Colonic mucosa (tissue), 4 donors: ENCODE data around the gene CERT1. TPM values are rescaled to one million over a fixed set of nuclear protein-coding genes. Genes with fewer than 3 reads are reported as not detected.

Experiments
- DNase-seq: peaks from one replicate; pipeline ENCODE4 v3.0.0-alpha.2; 2020
- H3K27ac ChIP-seq: fragments of 200-600 bp; one replicate; pipeline ENCODE4 v1.8.0; 2021
- H3K27me3 ChIP-seq: fragments of 200-600 bp; one replicate; pipeline ENCODE4 v1.8.0; 2021
- H3K36me3 ChIP-seq: fragments of 200-600 bp; one replicate; pipeline ENCODE4 v1.8.0; 2021
- H3K4me1 ChIP-seq: fragments of 200-600 bp; one replicate; pipeline ENCODE4 v1.8.0; 2021; ENCODE audit warnings: mild to moderate bottlenecking
- H3K4me3 ChIP-seq: fragments of 200-600 bp; one replicate; pipeline ENCODE4 v1.8.0; 2021
- H3K9ac ChIP-seq, 2 donors: one replicate each; pipeline ENCODE4 v1.7.0; 2013; ENCODE audit warnings: control low read depth in 2 of 2, low read depth in 2 of 2, low read length in 2 of 2
- H3K9me3 ChIP-seq: fragments of 200-600 bp; one replicate; pipeline ENCODE4 v1.8.0; 2021
- intact Hi-C: fragments of 100-400 bp; cut with DNase I; formaldehyde crosslinking; loops from one replicate; pipeline ENCODE4 v1.14.1; 2022
- total RNA-seq, 2 donors: library from RNA; stranded (reverse); fragmentation: NEBNext Ultra II Directional in 1 of 2; extraction: Animal tissue kit (Norgen Biotek cat#: 25700) in 1 of 2; gene quantifications; one replicate each; pipeline ENCODE4 v1.2.1, GENCODE V29; 2021
- TF ChIP-seq, protein P1 (sequence below): fragments of 200-600 bp; IDR thresholded peaks from one replicate; pipeline ENCODE4 v1.8.0; 2022; ENCODE audit warnings: antibody characterized with exemption, mild to moderate bottlenecking
- donor health status: healthy.
- donor health status: DM: no; HTN: no; CAD: no.
- donor health status: DM: no; HTN: no; CAD: no.

The CERT1 gene
- total RNA-seq, 2 donors from 2014 or later: 34.0 to 44.5 TPM

DNA sequence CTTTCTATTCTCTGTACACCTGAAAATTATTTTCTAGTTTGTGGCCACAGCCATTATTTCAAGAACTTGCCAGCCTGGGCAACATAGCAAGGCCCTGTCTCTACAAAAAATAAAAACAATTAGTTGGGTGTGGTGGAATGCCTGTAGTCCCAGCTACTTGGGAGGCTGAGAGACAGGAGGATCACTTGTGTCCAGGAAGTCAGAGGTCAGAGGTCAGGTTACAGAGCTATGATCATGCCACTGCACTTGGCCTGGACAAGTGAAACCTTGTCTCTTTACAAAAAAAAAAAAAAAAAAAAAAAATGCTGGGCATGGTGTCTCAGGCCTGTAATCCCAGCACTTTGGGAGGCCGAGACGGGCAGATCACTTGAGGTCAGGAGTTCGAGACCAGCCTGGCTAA, 116.2 kb downstream of the CERT1 start:
- TF ChIP-seq, protein P1, sequence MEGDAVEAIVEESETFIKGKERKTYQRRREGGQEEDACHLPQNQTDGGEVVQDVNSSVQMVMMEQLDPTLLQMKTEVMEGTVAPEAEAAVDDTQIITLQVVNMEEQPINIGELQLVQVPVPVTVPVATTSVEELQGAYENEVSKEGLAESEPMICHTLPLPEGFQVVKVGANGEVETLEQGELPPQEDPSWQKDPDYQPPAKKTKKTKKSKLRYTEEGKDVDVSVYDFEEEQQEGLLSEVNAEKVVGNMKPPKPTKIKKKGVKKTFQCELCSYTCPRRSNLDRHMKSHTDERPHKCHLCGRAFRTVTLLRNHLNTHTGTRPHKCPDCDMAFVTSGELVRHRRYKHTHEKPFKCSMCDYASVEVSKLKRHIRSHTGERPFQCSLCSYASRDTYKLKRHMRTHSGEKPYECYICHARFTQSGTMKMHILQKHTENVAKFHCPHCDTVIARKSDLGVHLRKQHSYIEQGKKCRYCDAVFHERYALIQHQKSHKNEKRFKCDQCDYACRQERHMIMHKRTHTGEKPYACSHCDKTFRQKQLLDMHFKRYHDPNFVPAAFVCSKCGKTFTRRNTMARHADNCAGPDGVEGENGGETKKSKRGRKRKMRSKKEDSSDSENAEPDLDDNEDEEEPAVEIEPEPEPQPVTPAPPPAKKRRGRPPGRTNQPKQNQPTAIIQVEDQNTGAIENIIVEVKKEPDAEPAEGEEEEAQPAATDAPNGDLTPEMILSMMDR: no peak
- no peak overlapping the region for H3K27ac ChIP-seq
- no peaks in the 10 kb centered on the region for H3K9me3 ChIP-seq
- no peak overlapping the region for H3K4me3 ChIP-seq
- H3K27me3 ChIP-seq: no peaks in the 10 kb centered on the region
- H3K4me1 ChIP-seq: no peaks in the 10 kb centered on the region
- H3K9ac ChIP-seq: no peak overlapping the region
- no peak for DNase-seq
- no peaks in the 10 kb centered on the region for H3K36me3 ChIP-seq
- intact Hi-C loops: no loop called here

DNA sequence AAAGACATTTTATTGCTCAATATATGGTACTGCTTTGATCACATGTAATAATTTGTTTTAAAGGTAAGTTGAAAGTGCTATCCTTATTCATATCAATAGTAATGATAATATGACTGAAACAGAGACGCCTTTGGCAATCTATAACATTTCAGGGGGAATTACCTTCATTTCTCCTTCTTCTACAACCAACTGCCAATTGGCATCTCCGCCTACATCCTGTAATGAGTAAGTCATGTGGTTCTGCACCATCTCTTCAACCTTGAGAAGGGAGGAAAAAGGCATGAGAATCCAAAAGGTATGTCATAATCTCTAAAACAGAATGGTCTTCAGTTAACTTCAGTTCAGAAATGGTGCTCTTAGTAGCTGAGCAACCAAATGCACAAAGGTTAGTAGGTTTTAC, 122.0 kb downstream of the CERT1 start:
- TF ChIP-seq, protein P1: no peak
- no peak overlapping the region for H3K9ac ChIP-seq
- H3K27me3 ChIP-seq: no peaks in the 10 kb centered on the region
- H3K27ac ChIP-seq: no peak overlapping the region
- H3K9me3 ChIP-seq: no peaks in the 10 kb centered on the region
- intact Hi-C loops: no loop called here
- DNase-seq: no peak
- no peaks in the 10 kb centered on the region for H3K4me1 ChIP-seq
- no peaks in the 10 kb centered on the region for H3K36me3 ChIP-seq
- H3K4me3 ChIP-seq: no peak overlapping the region

DNA sequence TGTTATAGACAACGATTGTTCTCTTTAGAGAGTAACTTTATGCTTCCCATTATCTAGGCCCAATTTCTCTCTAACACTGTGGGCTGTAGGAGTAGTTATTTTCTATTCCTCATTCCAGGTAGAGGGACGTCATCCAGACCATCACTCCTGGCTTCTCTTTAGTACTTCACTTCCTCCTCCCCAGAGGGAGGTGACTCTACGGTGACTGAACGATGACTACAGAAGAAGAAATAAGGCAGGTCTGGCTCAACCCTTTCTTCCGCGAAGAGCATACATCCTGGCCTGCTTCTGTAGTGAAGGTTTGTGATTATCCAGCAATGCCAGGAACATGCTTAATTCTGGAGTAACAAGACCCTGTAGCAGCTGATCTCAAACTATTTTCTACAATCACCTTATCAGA, 123.6 kb downstream of the CERT1 start:
- TF ChIP-seq, protein P1: no peak

DNA sequence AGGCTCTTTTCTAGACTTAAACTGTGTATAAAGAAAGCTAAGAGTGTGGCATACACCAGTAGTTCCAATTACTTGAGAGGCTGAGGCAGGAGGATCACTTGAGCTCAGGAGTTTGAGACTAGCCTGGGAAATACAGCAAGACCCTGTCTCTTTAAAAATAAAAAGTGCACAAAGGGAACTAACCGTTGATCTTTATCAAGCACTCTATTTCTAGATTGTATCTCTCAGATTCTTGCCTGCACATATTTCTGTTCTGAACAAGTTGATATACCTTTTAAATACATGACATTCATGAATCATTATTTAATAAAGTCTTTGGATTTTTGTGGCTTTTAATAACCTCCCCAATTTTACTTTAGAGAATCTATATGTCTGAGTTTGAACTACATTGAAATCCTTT, 127.2 kb downstream of the CERT1 start:
- Histone ChIP-seq H3K4me3 (no peak overlapping the region), H3K36me3 (peaks cover 4% of the 10 kb centered on the region), H3K4me1 (no peaks in the 10 kb centered on the region), H3K27ac (no peak overlapping the region), H3K27me3 (no peaks in the 10 kb centered on the region), H3K9ac (no peak overlapping the region), H3K9me3 (no peaks in the 10 kb centered on the region)
- no peak for DNase-seq
- TF ChIP-seq, protein P1: no peak
- intact Hi-C loops: no loop called here

More for the DNA sequence above, 123.6 kb downstream of the CERT1 start:
- Histone ChIP-seq H3K36me3 (no peaks in the 10 kb centered on the region), H3K27ac (no peak overlapping the region), H3K27me3 (no peaks in the 10 kb centered on the region), H3K9me3 (no peaks in the 10 kb centered on the region), H3K4me3 (no peak overlapping the region), H3K9ac (no peak overlapping the region), H3K4me1 (no peaks in the 10 kb centered on the region)
- intact Hi-C loops: no loop called here
- DNase-seq: no peak

DNA sequence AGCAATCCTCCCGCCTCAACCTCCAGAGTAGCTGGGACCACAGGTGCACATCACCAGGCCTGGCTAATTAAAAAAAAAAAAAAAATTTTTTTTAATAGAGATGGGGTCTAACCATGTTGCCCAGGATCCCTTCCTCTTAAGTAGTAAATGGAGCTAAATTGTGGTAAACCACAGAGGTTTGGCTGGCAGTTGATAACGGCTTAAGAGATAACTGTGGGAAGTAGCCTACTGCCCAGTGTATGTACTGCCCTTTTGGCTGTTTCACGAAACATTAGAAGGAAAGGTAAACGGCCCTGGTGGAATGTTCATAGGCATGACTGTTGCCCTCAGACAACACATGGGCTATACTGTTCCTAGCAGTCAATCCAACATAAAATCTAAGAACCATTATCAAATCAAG, 130.0 kb downstream of the CERT1 start:
- Histone ChIP-seq H3K36me3 (peaks cover 14% of the 10 kb centered on the region), H3K4me3 (no peak overlapping the region), H3K27ac (no peak overlapping the region), H3K27me3 (no peaks in the 10 kb centered on the region), H3K9ac (no peak overlapping the region), H3K9me3 (no peaks in the 10 kb centered on the region), H3K4me1 (no peaks in the 10 kb centered on the region)
- DNase-seq: no peak
- intact Hi-C loops: no loop called here
- TF ChIP-seq, protein P1: no peak

DNA sequence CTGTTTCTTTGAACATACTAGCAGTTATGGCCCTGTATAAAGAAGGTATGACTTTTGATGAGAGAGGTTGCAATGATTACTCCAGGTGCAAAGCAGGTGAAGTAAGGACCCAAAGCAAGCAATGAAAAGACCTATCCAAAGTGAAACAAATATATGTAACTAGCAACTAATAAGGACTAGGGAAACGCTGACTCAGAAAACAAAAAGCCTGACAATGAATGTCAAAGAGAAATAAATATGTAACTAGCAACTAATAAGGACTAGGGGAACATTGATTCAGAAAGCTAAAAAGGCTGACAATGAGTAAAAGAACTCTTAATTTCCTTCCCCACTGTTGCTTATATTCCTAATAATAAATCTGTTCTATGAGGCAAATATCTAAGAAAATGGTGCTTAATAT, 131.3 kb downstream of the CERT1 start:
- no peaks in the 10 kb centered on the region for H3K9me3 ChIP-seq
- peaks cover 15% of the 10 kb centered on the region for H3K36me3 ChIP-seq
- no peak for DNase-seq
- TF ChIP-seq, protein P1: no peak
- H3K27ac ChIP-seq: no peak overlapping the region
- H3K4me1 ChIP-seq: no peaks in the 10 kb centered on the region
- H3K4me3 ChIP-seq: no peak overlapping the region
- no peak overlapping the region for H3K9ac ChIP-seq
- intact Hi-C loops: no loop called here
- no peaks in the 10 kb centered on the region for H3K27me3 ChIP-seq
